ENCODE data around the gene FOXJ3.

- TF ChIP-seq CTCF (IDR thresholded peaks at IDR 0.05; ENCODE audit: control extremely low read depth in 1 of 3, insufficient read depth in 1 of 3, low read depth in 1 of 3, low read length in 3 of 3): no peak
- TF ChIP-seq RAD21 (IDR thresholded peaks at IDR 0.05 in 1 of 2, conservative IDR thresholded peaks at IDR 0.05 in 1 of 2; ENCODE audit: low read depth in 2 of 2, low read length in 2 of 2): no peak
- no peak for TF ChIP-seq KDM4A (IDR thresholded peaks at IDR 0.05; ENCODE audit: low read depth, low read length, severe bottlenecking)
- no peak for TF ChIP-seq SIX5 (IDR thresholded peaks at IDR 0.05; ENCODE audit: low read depth, low read length)
- no peak for TF ChIP-seq POLR2A (IDR thresholded peaks at IDR 0.05; ENCODE audit: control extremely low read depth in 1 of 2, low read depth in 2 of 2, low read length in 2 of 2)
- no peak for TF ChIP-seq ZNF274 (IDR thresholded peaks at IDR 0.05; ENCODE audit: borderline replicate concordance, extremely low read depth, low read length)
- no peak for TF ChIP-seq RFX5 (IDR thresholded peaks at IDR 0.05; ENCODE audit: borderline replicate concordance, low read depth, low read length)
- TF ChIP-seq JUND (IDR thresholded peaks at IDR 0.05; ENCODE audit: low read length): no peak
- TF ChIP-seq CBX5 (IDR thresholded peaks at IDR 0.05; ENCODE audit: low read depth, low read length): no peak
- no peak for TF ChIP-seq POLR2AphosphoS5 (IDR thresholded peaks at IDR 0.05; ENCODE audit: low read depth, low read length)
- no peak for TF ChIP-seq EP300 (IDR thresholded peaks at IDR 0.05; ENCODE audit: borderline replicate concordance in 1 of 2, low read depth in 2 of 2, low read length in 2 of 2)
These were observed 84.9 kb downstream of the FOXJ3 start for GRCh38 chr1:42250164-42250563.

Measured in H1 (cell line).